Erythroblast (primary cell): ENCODE results near the gene SPTBN1.

Experiments
- GATA1 ChIP-seq: IDR thresholded peaks from 2 replicates; pipeline ENCODE4 v1.6.1; 2011; ENCODE audit warnings: low read depth, mild to moderate bottlenecking, control low read depth, low read length, moderate library complexity
- POLR2A ChIP-seq: IDR thresholded peaks from 2 replicates; pipeline ENCODE4 v1.6.1; 2011; ENCODE audit warnings: mild to moderate bottlenecking, low read length

DNA sequence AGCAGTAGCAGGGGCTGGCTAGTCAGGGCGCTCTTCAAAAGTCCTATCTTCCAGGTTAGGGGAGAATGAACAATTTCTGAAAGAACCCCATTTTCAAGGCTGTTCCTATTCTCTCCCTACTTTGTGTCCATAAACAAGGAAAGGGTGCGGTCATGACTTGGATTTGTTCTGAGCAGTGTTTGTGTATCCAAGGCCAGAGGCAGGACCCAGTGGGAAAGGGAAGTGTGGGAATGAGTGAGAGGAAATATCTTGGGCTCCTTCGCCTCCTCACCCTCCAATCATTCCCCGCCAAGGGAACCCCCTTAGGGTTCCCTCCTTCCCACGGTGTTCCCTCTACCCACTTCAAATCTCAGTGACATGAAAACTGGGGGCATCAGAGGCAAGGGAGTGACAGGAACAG, 25.5 kb upstream of the SPTBN1 start:
- no peak for TF ChIP-seq POLR2A
- no peak for TF ChIP-seq GATA1
